ENCODE results near the gene STXBP3. TPM values are rescaled to one million over a fixed set of nuclear protein-coding genes. Genes with fewer than 3 reads are reported as not detected.

Gene STXBP3
- total RNA-seq, 1 experiment from 2014 or later, result 34.1 TPM

DNA sequence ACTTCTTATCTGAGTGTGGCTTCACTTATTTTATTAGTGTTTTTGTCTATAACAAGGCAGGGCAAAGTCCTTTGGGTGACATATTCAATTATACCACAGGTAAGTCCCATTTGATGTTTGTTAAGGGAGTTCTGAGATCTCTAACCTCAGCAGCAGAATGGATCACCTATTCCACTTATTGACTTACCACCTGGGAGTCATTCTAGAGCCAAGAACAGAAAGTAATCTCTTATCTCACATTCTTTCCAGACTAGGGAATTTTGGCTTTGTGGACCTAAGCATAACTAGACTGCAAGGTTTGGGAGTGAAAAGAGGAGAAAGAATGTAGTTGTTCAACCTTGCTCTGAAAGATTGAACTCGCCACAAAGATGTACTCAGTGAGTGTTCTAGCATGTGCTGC, 20.6 kb upstream of the STXBP3 start:
- Histone ChIP-seq H3K23ac (ENCODE audit: insufficient read length, low read depth, low read length) (no peak overlapping the region), H4K5ac (ENCODE audit: insufficient read length, low read depth, low read length) (no peak overlapping the region), H2AFZ (ENCODE audit: low read length) (no peak overlapping the region), H4K91ac (ENCODE audit: insufficient read length, low read depth, low read length) (no peak overlapping the region), H3K27ac (ENCODE audit: insufficient read length, low read depth, low read length) (no peak overlapping the region), H3K23me2 (ENCODE audit: insufficient read length, low read depth, low read length, poor library complexity, severe bottlenecking) (no peaks in the 10 kb centered on the region), H3K4me1 (ENCODE audit: insufficient read depth, low read length) (no peaks in the 10 kb centered on the region), H3K14ac (ENCODE audit: insufficient read depth, low read length) (no peak overlapping the region), H2AK5ac (ENCODE audit: insufficient read length, low read length) (no peak overlapping the region), H3T11ph (ENCODE audit: low read length) (no peak overlapping the region), H3K27me3 (ENCODE audit: insufficient read depth, low read length) (no peaks in the 10 kb centered on the region), H2BK120ac (ENCODE audit: low read depth, low read length, poor library complexity, severe bottlenecking) (no peak overlapping the region), H4K8ac (replicated peaks; ENCODE audit: insufficient read length, low read depth, low read length) (no peak overlapping the region), H2BK20ac (ENCODE audit: low read depth, low read length, poor library complexity, severe bottlenecking) (no peak overlapping the region), H3K79me2 (ENCODE audit: insufficient read depth, low read length) (no peaks in the 10 kb centered on the region), H3K18ac (ENCODE audit: insufficient read length, low read depth, low read length) (no peak overlapping the region), H2BK15ac (ENCODE audit: low read depth, low read length) (no peak overlapping the region), H3K9ac (ENCODE audit: extremely low read depth, insufficient read length, low read length) (no peak overlapping the region), H3K56ac (ENCODE audit: insufficient read length, low read depth, low read length) (no peak overlapping the region), H3K79me1 (ENCODE audit: insufficient read depth, low read depth, low read length, poor library complexity, severe bottlenecking) (no peaks in the 10 kb centered on the region), H3K4ac (ENCODE audit: low read depth, low read length) (no peak overlapping the region), H3K4me2 (ENCODE audit: insufficient read depth, insufficient read length, low read length) (no peak overlapping the region), H3K9me3 (ENCODE audit: control insufficient read depth, low read depth, low read length) (no peaks in the 10 kb centered on the region), H4K20me1 (ENCODE audit: control insufficient read depth, insufficient read depth, insufficient read length) (no peaks in the 10 kb centered on the region), H2BK12ac (ENCODE audit: insufficient read length, low read depth, low read length) (no peak overlapping the region), H2BK5ac (ENCODE audit: insufficient read length, low read length) (no peak overlapping the region)
- TF ChIP-seq, protein P1, sequence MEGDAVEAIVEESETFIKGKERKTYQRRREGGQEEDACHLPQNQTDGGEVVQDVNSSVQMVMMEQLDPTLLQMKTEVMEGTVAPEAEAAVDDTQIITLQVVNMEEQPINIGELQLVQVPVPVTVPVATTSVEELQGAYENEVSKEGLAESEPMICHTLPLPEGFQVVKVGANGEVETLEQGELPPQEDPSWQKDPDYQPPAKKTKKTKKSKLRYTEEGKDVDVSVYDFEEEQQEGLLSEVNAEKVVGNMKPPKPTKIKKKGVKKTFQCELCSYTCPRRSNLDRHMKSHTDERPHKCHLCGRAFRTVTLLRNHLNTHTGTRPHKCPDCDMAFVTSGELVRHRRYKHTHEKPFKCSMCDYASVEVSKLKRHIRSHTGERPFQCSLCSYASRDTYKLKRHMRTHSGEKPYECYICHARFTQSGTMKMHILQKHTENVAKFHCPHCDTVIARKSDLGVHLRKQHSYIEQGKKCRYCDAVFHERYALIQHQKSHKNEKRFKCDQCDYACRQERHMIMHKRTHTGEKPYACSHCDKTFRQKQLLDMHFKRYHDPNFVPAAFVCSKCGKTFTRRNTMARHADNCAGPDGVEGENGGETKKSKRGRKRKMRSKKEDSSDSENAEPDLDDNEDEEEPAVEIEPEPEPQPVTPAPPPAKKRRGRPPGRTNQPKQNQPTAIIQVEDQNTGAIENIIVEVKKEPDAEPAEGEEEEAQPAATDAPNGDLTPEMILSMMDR (conservative IDR thresholded peaks at IDR 0.05), result no peak
- Mint-ChIP-seq H3K36me3 (ENCODE audit: insufficient read depth in 1 of 3, low read depth in 3 of 3) (no peaks in the 10 kb centered on the region), H3K4me3 (no peak overlapping the region), H3K9me3 (no peaks in the 10 kb centered on the region), H3K27ac (no peak overlapping the region), H3K27me3 (ENCODE audit: low read depth) (no peaks in the 10 kb centered on the region; the same call in 1 of the 2 replicates), H3K4me1 (peaks cover 6 to 7% of the 10 kb centered on the region in 2 experiments)
- WGBS (ENCODE audit: extremely low coverage, insufficient read length, low lambda C conversion rate), result no CpG with 5 or more reads among the region's 1 CpG
- no peak for DNase-seq
